Activated CD8-positive, alpha-beta memory T cell treated with anti-CD3 and anti-CD28 coated beads for 1 hour (primary cell): ENCODE data around the gene GBGT1.

Source experiments
- DNase-seq, 2 donors: peaks; one replicate each; pipeline ENCODE4 v3.0.0-alpha.2; 2020; ENCODE audit warnings: low read depth in 1 of 2; ENCODE audit errors: extremely low read depth in 1 of 2

GBGT1 gene

GRCh38 chr9:133129001-133129795 lies 34.5 kb downstream of the GBGT1 start:
- no peak for DNase-seq

- no peak for DNase-seq
Measured at GRCh38 chr9:133128152-133128551, 35.6 kb downstream of the GBGT1 start.

GRCh38 chr9:133127340-133127981 lies 36.3 kb downstream of the GBGT1 start:
- DNase-seq = no peak

- no peak for DNase-seq
Measured at GRCh38 chr9:133126697-133127339, 36.9 kb downstream of the GBGT1 start.

- no peak for DNase-seq
Measured at GRCh38 chr9:133125941-133126696, 37.6 kb downstream of the GBGT1 start.

- no peak for DNase-seq
Measured at GRCh38 chr9:133124907-133125275, 38.8 kb downstream of the GBGT1 start.

- DNase-seq = no peak
Measured at GRCh38 chr9:133124123-133124906, 39.4 kb downstream of the GBGT1 start.

GRCh38 chr9:133122935-133123611 lies 40.6 kb downstream of the GBGT1 start:
- no peak for DNase-seq

- DNase-seq = no peak
Measured at GRCh38 chr9:133122605-133122934, 41.1 kb downstream of the GBGT1 start.

GRCh38 chr9:133121915-133122550 lies 41.7 kb downstream of the GBGT1 start:
- no peak for DNase-seq

GRCh38 chr9:133121198-133121914 lies 42.4 kb downstream of the GBGT1 start, which contains the start of gene RALGDS:
TSS of gene RALGDS (minus strand) at chr9:133121240. CDS start at chr9:133121154, 86 bp downstream.
- peak; percentile 60 to 87 for DNase-seq

- no peak for DNase-seq
Measured at GRCh38 chr9:133120501-133121197, 43.1 kb downstream of the GBGT1 start.

- no peak for DNase-seq
Measured at GRCh38 chr9:133119846-133120500, 43.7 kb downstream of the GBGT1 start.

- no peak for DNase-seq
Measured at GRCh38 chr9:133119103-133119845, 44.4 kb downstream of the GBGT1 start.

- no peak for DNase-seq
Measured at GRCh38 chr9:133118568-133118967, 45.1 kb downstream of the GBGT1 start.

GRCh38 chr9:133118179-133118520 lies 45.6 kb downstream of the GBGT1 start:
- no peak for DNase-seq
